Measurements from ENCODE around the gene RMND5B.
A peak's percentile ranks its signal among the peaks of the same experiment; 100 is the strongest.

Gene RMND5B

DNA sequence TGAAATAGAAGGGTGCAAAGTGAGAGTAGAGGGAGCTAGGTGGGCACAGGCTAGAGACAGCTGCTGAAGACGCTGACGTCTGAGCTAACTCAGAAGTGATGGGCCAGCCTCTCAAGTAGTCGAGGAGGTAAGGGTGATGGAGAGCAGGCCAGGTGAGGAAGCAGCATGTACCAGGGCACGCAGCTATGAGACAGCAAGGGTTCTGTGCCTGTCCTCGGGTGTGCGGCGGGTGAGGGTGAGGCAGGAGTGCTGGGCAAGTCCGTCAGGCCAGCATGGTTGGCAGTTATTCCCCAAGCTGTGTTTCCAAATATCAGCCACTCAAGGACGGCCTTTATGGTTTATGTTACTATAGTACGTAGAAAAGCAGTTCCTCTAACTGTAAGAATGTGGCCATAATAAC, 6.2 kb downstream of the RMND5B start:
- no peak for DNase-seq

DNA sequence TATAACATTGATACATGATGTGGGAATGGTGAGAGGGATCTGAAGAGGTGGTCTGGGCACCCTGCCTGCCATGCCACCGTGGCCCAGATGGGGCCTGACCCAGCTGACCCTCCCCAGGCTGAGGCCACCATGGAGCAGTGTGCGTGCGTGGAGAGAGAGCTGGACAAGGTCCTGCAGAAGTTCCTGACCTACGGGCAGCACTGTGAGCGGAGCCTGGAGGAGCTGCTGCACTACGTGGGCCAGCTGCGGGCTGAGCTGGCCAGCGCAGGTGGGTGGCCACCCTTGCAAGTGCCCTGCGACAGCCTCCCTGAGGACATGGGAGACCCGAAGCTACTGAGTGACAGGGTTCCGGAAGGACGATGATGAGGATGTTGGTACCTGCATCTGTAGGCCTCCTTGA, 7.2 kb downstream of the RMND5B start:
- no peak for DNase-seq

DNA sequence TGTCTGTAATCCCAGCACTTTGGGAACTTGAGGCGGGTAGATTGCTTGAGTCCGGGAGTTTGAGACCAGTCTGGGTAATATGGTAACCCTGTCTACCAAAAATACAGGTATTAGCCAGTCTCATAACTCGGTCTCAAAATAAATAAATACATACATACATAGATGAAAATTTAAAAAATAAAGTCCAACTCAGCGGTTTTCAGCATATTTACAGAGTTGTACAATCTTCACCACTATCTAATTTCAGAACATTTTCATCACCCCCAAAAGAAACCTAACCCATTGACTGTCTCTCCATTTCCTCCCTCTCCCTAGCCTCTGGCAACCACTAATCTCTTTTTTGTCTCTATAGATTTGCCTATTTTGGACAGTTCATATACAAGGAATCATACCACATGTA, 10.7 kb downstream of the RMND5B start:
- no peak for DNase-seq

DNA sequence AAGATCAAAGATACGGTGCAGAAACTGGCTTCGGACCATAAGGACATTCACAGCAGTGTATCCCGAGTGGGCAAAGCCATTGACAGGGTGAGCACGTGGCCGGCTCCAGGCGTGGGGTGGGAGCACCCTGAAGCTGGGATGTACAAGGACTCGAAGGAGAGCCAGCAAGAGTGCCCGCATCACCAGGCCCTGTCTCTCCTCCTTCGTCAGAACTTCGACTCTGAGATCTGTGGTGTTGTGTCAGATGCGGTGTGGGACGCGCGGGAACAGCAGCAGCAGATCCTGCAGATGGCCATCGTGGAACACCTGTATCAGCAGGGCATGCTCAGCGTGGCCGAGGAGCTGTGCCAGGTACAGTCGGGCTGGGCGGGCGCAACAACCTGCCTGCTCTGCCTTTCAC, 11.8 kb downstream of the RMND5B start:
- no peak for DNase-seq

DNA sequence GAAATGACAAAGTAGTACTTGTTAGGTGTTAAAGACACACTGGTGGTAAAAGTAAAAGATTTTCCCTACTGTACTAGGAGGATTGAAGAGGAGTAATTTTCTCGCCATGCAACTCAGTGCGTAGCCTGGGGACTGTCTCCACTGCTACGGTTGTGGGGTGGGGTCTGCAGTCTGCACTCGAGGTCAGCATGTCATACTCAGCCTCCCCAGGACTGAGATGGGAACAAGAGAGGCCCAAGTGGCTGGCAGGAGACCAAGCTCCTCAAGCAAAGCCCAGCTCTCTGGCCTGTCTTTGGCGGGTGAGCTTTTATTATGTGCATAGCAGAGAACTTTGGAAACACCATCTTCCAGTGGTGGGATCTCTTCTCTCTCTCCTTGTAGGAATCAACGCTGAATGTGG, 12.4 kb downstream of the RMND5B start:
- DNase-seq, result no peak

DNA sequence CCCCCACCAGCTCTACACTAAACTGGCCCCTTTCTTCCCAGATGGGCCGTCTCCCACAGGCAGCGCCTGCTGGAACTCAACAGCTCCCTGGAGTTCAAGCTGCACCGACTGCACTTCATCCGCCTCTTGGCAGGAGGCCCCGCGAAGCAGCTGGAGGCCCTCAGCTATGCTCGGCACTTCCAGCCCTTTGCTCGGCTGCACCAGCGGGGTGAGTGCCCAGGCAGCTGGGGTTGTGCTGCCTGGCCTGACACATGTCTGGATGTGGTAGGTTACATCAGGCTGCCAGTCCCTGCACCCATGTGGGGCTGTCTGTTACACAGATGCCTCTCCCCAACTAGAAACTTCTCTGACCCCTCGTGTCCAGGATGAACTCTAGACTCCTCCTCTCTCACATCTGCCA, 13.1 kb downstream of the RMND5B start:
- no peak for DNase-seq

DNA sequence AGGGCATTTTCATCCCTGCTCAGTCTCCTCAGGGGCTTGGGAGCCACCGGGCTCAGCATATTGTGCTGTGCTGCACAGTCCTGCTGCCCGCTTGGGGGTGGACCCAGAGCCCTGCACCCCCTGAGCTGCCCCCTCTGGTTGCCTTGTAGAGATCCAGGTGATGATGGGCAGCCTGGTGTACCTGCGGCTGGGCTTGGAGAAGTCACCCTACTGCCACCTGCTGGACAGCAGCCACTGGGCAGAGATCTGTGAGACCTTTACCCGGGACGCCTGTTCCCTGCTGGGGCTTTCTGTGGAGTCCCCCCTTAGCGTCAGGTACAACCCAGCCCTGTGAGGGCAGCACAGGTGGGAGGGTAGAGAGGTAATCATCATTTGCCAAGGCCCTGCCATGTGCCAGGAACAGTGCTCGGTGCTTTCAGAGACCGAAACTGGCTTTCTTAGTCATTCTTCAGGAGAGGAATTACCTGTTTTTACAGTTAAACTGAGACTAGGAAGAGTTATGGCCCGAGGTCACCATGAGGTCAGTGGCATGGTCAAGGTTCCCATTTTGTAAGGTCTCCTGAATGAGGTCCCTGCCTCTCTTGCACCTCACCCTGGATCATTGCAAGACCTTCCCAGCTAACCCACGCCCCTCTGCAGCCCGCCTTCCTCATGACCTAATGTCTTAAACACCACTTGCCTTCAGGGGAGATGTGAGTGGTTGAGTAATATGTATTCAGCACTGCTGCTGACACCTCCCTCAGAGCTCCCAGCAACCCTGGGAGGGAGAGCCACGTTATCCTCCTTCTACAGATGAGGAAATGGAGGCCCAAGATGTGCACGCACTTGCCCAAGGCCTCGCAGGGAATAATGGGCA, 15.4 kb downstream of the RMND5B start:
- peak; percentile 79 for DNase-seq

DNA sequence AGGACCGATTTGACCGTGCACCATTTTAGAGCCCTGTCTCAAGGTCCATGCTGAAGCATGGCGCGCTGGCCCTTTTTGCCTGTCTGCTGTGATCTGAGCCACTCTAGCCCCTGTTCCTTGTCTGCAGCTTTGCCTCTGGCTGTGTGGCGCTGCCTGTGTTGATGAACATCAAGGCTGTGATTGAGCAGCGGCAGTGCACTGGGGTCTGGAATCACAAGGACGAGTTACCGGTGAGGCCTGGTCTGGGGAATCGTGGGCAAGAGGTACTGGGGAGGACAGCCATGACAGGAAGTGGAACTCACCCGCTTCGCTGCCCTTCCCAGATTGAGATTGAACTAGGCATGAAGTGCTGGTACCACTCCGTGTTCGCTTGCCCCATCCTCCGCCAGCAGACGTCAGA, 16.6 kb downstream of the RMND5B start:
- no peak for DNase-seq

DNA sequence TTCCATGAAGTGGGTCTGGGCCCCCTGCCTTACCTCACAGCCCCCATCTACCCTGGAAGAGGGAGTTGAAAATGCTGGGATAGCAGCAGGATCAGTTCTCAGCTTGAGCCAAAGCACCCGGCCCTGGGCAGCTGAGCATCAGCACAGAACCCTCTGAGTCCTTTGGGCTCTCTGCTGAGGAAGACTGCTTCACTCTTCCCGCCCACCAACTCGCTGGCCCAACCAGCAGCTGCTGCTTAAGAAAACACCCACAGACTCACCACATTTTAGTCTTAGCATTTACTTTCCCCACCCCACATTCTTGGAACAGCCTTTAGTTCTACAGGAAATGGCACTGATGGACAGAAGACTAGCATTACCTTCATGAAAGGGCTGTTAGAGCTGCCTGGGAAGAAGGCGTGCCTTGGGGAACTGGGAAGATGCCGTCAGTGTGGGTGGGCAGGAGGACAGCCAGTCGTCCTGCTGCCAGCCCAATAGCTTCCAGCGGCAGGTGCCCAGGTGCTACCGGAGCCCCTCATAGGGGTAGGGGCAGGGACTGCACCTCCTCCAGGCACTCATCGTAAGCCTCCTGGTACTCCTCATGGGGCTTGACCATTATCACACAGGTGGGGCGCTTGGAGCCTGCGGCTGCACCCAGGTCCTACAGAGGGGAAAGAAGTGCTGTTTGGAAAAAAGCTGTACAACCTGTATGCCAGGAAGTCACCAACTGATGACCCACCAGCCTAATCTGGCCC, 18.6 kb downstream of the RMND5B start:
- DNase-seq, result no peak

DNA sequence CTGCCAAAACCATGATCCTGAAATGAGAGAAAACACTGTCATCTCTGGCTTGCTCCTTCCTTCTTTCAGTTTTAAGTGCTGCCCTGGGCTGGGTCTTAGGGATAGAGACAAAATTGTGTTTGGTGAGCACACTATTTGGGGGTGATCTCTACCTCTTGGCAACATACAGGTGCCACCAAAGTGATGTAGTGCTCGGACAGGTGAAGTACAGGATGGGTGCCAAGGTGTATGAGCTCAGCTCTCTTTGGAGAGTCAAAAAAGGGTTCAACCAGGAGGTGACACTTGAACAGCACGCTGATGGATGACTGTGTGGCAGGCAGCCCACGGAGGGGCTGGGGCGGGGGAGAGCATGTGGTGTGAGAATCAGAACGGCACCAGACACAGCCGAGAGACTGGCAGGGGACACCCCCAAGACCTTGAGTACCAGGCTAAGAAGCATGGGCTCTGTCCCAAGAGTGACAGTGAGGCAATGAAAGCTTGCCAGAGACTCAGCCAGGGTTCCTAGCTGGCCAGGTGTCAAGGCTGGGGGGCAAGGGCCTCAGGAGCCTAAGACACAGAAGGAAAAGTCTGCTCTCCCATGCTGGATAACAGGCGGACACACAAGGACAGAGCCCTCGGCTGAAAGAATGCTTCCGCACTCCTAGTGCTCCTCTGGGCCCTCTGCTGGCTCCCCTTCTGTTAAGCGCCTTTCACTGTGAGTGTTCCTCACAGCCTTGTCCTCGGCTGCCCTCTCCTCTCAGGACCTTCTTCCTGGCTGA, 20.3 kb downstream of the RMND5B start:
- DNase-seq, result no peak

DNA sequence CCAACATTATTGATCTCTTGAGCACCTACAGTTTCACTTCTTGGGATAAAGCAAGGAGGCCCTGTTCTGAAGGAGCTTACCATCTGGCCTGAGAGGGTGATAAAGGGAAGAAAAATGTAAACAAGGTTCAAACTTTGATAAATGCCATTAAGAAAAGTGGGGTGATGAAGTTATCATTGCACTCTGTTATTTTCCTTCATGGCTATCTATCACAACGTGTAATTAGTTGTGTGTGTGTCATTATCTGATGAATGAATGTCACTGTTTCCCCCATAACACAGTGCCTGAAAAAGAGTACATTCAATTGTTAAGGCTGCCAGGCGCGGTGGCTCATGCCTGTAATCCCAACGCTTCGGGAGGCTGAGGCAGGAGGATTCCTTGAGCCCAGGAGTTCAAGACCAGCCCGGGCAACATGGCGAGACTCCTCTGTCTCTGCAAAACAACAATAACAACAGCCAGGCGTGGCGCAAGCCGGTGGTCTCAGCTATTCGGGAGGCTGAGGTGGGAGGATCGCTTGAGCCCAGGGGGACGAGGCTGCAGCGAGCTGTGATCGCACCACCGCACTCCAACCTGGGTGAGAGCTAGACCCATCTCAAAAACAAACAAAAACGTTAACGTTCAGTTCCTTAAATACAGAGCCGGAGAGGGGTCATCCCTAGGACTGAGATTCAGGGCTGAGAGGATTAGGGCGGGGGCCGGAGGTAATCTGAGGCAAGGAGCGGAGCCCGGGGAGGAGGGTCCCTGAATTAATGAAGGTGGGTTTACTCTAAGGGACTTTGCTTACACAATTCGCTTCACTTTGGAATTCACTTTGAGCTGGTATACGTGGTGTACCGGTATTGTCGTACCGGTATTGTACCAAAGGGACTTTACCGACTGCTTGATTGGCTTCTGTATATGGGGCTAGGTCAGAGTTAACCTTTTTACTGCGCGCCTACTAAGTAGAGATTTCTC, 22.0 kb downstream of the RMND5B start:
- no peak for DNase-seq

DNA sequence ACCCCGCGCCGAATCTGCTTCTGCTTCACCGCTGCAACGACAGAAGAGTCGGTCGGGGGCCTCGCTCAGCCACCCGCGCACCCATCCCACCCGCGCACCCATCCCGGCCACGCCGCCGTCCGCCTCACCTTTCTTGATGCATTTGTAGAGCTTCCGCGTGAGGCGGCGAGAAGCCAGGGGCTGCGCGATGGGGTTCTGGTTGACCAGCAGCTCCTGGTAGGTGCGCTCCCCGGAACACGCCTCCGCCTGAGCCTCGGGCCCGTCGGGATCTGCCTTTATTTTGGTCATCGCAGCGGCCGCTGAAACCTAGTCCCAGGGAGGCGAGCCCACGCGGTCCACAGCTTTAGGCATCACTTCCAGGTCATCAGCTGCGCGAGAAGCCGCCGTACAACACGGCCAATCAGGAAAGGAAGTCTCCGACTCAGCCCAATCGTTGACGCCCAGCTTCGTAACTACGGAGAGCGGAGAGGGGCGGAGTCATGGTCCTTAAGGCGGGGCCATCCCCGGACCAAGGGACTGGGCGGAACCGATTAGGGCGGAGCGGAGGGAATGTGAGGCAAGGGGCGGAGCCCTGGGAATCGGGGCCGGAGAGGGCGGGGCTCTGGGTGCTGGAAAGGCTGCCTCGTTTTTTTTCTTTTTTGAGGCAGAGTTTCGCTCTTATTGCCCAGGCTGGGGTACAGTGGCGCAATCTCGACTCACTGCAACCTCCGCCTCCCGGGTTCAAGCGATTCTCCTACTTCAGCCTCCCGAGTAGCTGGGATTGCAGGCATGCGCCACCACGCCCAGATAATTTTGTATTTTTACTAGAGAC, 22.9 kb downstream of the RMND5B start, which contains the start of gene NHP2:
TSS of gene NHP2 (minus strand) at position 356 of the 811 bp plus-strand sequence. CDS start at position 288, 68 bp downstream.
- peak; percentile 99 for DNase-seq

DNA sequence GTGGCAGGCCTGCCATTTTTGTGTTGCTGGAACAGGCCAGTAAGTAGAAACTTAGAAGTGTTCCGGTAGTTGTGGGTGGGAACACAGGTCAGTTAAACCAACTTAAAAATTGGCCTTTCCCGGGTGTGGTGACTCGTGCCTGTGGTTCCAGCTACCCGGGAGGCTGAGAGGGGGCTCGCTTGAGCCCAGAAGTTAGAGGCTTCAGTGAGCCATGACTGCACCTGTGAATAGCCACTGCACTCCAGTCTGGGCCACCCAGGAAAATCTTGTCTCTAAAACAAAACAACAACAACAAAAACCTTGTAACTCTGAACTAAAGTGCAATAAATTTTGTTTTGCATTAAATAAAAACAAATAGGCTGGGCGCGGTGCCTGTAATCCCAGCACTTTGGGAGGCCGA, 24.3 kb downstream of the RMND5B start:
- no peak for DNase-seq

DNA sequence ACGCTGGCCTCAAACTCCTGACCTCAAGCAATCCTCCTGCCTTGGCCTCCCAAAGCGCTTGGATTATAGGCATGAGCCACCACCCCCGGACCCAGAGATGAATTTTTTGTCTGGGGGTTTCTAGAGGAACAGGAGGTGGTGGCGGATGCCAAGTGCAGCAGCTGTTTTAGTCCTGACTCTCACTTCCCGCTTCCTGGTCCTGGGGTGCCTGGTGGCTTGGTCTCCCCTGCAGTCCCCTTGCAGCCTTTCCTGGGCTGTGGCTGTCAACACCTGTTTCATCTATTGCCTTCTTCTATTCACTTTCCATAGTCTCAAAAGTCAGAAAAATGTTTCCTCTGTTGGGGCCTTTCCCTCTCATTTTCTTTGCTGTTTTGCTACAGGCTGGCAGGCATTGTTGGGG, 29.4 kb downstream of the RMND5B start:
- no peak for DNase-seq

DNA sequence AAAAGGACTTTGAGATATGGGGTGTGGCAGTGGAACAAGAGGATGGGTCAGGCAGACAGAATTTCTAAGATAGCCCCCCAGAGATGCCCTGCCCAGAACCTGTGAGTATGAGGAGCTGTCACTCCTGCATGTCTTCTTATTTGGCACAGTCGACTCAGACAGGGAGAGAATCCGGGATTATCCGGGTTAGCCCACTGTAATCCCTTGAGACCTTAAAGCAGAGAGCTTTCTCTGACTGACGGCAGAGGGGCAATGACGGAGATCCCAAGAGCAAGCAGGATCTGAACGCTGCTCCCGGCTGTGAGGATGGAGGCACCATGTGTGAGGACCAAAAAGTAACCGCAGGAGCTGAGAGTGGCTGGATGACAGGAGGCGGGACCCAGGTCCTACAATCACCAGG, 31.7 kb downstream of the RMND5B start:
- DNase-seq, result no peak

DNA sequence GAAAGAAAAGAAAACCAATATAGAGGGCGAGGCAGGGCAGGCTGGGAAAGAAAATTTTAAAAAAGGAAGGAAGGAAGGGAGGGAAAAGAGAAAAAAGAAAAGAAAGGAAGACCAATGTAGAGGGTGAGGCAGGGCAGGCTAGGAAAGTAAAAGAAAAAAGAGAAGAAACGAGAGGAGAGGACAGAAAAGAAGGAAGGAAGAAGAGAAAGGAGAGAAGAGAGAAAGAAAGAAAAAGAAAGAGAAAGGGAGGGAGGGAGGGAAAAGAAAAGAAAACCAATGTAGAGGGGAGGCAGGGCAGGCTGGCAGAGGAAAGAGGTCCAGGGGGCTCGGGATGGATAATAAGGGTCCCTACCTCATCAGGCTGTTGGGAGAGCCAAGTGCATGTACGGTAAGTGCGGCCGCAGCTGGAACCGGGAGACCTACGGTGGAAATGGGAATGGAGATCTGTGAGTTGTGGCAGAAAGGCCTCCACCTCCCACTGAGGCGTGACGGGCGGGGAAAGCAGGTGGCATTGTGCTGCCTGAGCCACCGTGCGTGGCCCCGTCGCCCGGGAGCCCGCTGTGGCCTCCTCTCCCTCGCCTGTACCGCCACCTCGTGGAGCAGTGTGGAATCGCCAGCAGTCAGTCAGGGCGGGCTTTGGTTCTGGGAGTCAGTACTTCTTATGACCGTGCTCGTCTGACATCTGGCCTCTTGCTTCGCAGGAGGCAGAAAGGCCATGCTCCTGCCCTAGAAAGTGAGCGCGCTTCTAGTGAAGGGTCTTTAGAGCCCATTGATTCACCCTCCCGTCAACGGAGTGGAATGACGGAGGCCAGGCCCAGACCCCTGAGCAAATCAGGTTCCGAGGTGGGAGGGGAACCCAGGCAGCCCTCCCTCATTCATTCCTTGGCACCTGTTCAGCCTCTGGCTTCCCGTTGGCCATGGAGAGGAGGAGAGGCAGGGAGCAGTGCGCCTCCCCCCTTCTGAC, 33.2 kb downstream of the RMND5B start:
- peak; percentile 91 for DNase-seq

DNA sequence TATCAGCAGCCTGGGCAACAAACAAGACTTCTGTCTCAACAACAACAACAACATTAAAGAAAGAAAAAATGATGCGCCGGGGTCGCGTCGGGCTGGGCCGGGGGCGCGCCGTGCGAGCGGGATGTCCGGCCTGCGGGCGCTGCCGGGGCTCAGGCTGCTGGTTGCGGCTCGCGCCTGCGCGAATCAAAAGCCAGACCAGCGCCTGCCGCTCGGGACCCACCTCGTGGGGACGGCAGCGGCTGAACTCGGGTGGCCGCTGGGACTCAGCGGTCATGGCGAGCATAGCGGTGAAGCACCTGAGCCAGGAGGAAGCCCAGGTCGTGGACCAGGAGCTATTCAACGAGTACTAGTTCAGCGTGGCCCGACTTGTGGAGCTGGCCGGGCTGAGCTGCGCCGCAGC, 34.8 kb downstream of the RMND5B start:
- no peak for DNase-seq

DNA sequence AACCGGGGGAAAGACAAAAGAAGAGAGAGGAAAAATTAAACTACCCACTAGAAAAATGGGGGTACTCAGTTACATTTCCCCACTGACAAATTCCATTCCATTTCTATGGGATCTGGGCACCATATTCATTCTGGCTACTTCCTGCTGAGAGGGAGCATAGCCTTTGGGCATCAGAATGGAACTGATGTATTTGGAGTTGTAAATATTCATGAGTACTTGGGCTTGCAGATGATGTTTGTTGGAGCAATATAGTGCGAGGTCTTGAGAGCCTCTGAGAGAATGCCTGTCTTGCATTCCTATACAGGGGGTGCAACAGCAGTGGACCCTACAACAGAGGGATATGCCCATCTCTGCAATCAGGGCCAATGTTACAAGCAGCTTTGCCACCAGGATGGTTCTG, 39.6 kb downstream of the RMND5B start:
- no peak for DNase-seq

DNA sequence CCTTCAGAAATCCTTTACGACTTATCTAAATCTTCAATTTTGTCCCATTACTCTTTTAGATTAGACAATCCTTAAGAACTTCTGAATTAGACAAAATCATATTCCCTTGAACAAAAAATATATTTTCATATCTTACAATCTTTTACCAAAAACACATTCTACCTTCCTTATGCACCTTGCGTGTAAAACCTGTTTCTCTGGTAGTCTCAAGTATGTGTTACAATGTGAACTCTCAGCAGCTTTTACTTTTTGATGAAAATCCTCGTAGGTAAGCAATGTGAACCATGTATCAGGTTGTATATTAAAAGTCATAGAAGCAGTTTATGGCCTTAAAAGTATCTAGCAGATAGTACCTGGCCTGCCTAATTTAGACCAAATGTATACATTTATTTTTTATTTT, 43.6 kb downstream of the RMND5B start:
- no peak for DNase-seq

DNA sequence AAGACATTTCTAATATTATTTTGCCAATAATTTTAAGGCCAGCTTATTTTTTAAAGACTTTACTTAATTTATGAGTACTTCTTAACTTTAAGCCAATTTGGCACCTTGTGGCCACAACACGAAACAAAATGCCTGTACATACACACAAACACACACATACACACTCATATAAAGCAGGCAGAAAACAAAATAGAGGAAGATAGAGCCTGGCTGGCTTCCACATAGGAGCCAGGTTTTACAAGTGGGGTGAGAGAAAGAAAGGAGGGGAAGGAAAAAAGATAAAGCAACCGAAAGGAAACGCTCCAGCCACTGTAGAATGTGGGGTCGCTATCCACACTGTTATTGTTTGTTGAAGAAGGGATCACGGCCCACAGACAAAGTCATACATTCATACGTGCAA, 46.0 kb downstream of the RMND5B start:
- no peak for DNase-seq
